HG03442 (cell line): Measurements from ENCODE around the gene ALG1L2.
"Not testable (repeated sequence)": the region's sequence is repeated elsewhere in the genome, so short reads cannot be mapped to it uniquely, and the experiment has no call there.

ENCODE experiments used
- ATAC-seq: cut with Tn5 transposase; IDR thresholded peaks from one replicate; pipeline ENCODE4 v1.9.1; 2021; ENCODE audit warnings: mild to moderate bottlenecking, moderate library complexity; ENCODE audit not compliant: unreplicated experiment

Gene ALG1L2

GRCh38 chr3:130122891-130123775 lies 41.5 kb downstream of the ALG1L2 start:
- ATAC-seq: not testable (repeated sequence)

DNA sequence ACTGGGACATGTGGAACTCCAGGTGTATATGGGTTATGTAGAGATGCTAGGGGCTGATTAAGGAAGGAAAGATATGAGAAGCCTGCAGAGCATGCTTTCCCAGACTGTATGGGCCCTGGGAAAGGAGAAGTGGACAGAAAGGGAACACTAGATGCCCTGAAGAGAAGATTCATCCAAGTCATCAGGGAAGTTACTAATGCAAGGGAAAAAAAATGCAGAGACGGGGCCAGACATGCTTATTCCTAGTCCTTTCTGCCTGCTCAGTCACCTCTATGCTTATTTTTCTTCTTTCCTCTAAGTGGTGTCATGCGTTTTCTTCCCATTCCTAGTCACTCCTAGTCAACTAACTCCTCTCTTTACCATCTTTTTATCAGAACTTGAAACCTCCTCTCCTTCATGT lies 43.8 kb downstream of the ALG1L2 start:
- not testable (repeated sequence) for ATAC-seq

DNA sequence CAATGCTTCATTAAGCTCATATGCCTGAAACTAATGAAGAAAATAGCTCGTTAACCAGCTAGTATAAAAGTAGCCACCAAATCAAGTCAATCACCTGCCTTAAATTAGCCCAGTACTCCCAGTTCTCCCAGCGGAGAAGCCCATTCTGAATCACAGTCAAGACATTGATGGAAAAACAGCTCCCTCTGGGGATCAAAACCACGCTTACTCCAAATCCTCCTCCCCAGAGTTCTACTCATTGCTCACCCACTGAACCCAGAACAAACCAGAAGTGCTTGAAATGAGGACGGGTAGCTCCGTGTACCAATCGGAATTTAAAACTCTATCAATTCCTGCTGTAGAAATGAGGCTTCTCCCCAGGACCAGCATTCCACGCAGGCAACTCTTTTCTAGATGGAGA lies 54.7 kb downstream of the ALG1L2 start:
- ATAC-seq: not testable (repeated sequence)

DNA sequence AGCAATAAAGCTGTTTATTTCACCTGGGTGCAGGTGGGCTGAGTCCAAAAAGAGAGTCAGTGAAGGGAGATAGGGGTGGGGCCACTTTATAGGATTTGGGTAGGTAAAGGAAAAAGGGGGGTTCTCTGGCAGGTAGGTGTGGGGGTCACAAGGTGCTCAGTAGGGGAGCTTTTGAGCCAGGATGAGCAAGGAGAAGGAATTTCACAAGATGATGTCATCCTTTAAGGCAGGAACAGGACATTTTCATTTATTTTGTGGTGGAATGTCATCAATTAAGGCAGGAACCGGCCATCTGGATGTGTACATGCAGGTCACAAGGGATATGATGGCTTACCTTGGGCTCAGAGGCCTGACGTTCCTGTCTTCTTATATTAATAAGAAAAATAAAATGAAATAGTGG lies 56.1 kb downstream of the ALG1L2 start:
- ATAC-seq: not testable (repeated sequence)

DNA sequence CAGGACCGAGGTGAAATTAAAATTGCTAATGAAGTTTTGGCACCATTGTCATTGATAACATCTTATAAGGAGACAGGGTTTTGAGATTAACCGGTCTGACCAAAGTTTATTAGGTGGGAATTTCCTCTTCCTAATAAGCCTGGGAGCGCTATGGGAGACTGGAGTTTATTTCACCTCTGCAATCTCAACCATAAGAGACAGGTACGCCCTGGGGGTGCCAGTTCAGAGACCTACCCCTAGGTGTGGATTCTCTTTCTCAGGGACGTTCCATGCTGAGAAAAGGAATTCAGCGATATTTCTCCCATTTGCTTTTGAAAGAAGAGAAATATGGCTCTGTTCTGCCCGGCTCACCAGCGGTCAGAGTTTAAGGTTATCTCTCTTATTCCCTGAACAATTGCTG lies 57.4 kb downstream of the ALG1L2 start:
- not testable (repeated sequence) for ATAC-seq

GRCh38 chr3:130140756-130141155 lies 59.1 kb downstream of the ALG1L2 start:
- ATAC-seq: not testable (repeated sequence)

- not testable (repeated sequence) for ATAC-seq
Observed at GRCh38 chr3:130143648-130144327, 62.2 kb downstream of the ALG1L2 start.

GRCh38 chr3:130144328-130144650 lies 62.7 kb downstream of the ALG1L2 start:
- not testable (repeated sequence) for ATAC-seq

DNA sequence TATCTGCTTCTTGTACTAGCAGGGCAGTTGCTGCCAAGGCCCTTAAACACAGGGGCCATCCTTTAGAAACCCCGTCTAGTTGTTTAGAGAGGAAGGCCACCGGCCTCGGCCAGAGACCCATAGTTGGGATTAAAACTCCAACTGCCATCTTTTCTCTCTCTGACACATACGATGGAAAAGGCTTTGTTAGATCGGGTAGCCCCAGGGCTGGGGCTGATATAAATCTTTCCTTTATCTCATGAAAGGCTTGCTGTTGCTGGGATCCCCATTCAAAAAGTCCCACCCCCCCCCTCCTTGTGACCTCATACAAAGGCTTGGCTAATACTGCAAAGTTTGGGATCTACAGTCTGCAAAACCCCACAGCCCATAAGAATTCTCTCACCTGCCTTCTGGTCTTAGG lies 63.8 kb downstream of the ALG1L2 start:
- not testable (repeated sequence) for ATAC-seq

- ATAC-seq: not testable (repeated sequence)
Observed at GRCh38 chr3:130146465-130146864, 64.8 kb downstream of the ALG1L2 start.
